ENCODE results near the gene ZP4. TPM values are rescaled to one million over a fixed set of nuclear protein-coding genes. Genes with fewer than 3 reads are reported as not detected.

ZP4 gene
- total RNA-seq, 1 experiment from 2014 or later, result not detected

DNA sequence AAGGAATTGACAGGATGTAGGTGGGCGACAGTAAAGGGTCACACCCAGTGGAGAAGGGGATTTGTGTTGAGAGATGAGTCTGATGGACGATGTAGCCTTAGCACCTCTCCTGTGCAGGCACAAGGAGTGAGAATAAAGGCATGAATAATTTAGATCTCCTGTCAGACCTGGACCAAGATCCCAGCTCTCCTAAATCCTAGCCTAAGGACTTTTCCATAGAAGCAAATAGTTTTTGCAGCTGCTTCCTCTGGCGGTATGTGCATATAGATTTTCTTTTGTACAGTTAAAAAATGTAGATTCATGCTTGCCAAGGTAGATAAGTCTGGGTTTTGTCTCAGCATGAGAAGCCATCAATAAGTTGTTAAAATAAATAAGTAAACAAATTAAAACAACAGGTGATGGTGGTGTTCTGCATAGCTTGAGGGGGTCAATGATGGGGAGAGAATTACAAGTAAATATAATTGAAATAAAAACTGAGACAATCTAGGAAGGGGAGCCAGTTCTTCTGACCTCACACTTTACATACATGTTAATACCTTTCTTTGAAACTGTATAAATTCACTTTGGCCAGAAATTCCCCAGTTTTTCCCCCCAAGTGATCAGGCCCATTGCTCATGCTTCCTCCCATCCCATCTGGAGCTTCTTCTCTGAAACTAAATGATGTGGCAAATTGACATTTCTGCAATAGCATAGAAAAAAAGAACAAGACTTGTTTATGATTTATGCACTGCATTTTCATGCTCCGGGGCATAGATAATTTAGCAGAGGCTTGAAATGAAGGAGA is 12.4 kb upstream of the ZP4 start:
- H3K4me1 ChIP-seq (ENCODE audit: control insufficient read depth in 1 of 2, insufficient read depth in 2 of 2, low read length in 2 of 2), result no peaks in the 10 kb centered on the region
- intact Hi-C loops (cut with micrococcal nuclease), result no loop called here
- no peak overlapping the region for H3K4me2 ChIP-seq (ENCODE audit: low read length)
- CTCF ChIA-PET, result no interaction called here
- H4K20me1 ChIP-seq (ENCODE audit: insufficient read depth), result no peaks in the 10 kb centered on the region
- no peak for DNase-seq (ENCODE audit: low read depth, low spot score)
- H3K9me2 ChIP-seq (ENCODE audit: insufficient read depth), result no peaks in the 10 kb centered on the region
- no peak overlapping the region for H3K27ac ChIP-seq (ENCODE audit: low read depth, low read length)
- H3K4me3 ChIP-seq (replicated peaks in 1 of 2; ENCODE audit: low read depth in 1 of 2, low read length in 2 of 2), result no peak overlapping the region
- no peak for TF ChIP-seq SRF (IDR thresholded peaks at IDR 0.05; ENCODE audit: low read depth)
- TF ChIP-seq ZFX (IDR thresholded peaks at IDR 0.05), result no peak
- TF ChIP-seq, protein P1, sequence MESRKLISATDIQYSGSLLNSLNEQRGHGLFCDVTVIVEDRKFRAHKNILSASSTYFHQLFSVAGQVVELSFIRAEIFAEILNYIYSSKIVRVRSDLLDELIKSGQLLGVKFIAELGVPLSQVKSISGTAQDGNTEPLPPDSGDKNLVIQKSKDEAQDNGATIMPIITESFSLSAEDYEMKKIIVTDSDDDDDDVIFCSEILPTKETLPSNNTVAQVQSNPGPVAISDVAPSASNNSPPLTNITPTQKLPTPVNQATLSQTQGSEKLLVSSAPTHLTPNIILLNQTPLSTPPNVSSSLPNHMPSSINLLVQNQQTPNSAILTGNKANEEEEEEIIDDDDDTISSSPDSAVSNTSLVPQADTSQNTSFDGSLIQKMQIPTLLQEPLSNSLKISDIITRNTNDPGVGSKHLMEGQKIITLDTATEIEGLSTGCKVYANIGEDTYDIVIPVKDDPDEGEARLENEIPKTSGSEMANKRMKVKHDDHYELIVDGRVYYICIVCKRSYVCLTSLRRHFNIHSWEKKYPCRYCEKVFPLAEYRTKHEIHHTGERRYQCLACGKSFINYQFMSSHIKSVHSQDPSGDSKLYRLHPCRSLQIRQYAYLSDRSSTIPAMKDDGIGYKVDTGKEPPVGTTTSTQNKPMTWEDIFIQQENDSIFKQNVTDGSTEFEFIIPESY (IDR thresholded peaks at IDR 0.05; ENCODE audit: extremely low read depth, insufficient replicate concordance, low read length), result no peak
- no peak for TF ChIP-seq SP1 (IDR thresholded peaks at IDR 0.05; ENCODE audit: low read depth)
- TF ChIP-seq CEBPB (IDR thresholded peaks at IDR 0.05; ENCODE audit: low read depth), result no peak
- TF ChIP-seq POLR2AphosphoS5 (IDR thresholded peaks at IDR 0.05; ENCODE audit: low read depth, low read length), result no peak
- no peak for TF ChIP-seq EZH2phosphoT487 (IDR thresholded peaks at IDR 0.05; ENCODE audit: borderline replicate concordance)
- no peak for TF ChIP-seq TCF7L2 (IDR thresholded peaks at IDR 0.05; ENCODE audit: borderline replicate concordance, extremely low read depth, insufficient read depth, insufficient read length)
- TF ChIP-seq ZNF274 (IDR thresholded peaks at IDR 0.05; ENCODE audit: low read depth, low read length), result no peak
- no peak for TF ChIP-seq REST (IDR thresholded peaks at IDR 0.05; ENCODE audit: low read depth)
- TF ChIP-seq JUND (IDR thresholded peaks at IDR 0.05), result no peak
- no peak for TF ChIP-seq YY1 (IDR thresholded peaks at IDR 0.05; ENCODE audit: extremely low read depth, insufficient replicate concordance, low read depth, low read length)
- no peak for TF ChIP-seq POLR2A (IDR thresholded peaks at IDR 0.05; ENCODE audit: borderline replicate concordance, extremely low read depth, insufficient read depth, insufficient read length)
- TF ChIP-seq RAD21 (IDR thresholded peaks at IDR 0.05; ENCODE audit: low read depth), result no peak
- POLR2A ChIA-PET, result no interaction called here
- ATAC-seq, result no peak
- no peaks in the 10 kb centered on the region for H3K36me3 ChIP-seq (ENCODE audit: control insufficient read depth in 1 of 2, insufficient read depth in 2 of 2, low read length in 2 of 2)
- no peaks in the 10 kb centered on the region for H3K79me2 ChIP-seq (ENCODE audit: insufficient read depth, low read length)
- H3K27me3 ChIP-seq (ENCODE audit: insufficient read depth, low read length), result no peaks in the 10 kb centered on the region
- no peak overlapping the region for H3K9ac ChIP-seq (ENCODE audit: low read length)
- H3K9me3 ChIP-seq (ENCODE audit: control insufficient read depth in 1 of 2, insufficient read depth in 1 of 2, low read depth in 1 of 2, low read length in 2 of 2), result peaks cover 0 to 22% of the 10 kb centered on the region in 2 experiments; a peak in 2 of 4 replicates
- BruUV-seq (replicated peaks), result no TSS peak
- H2AFZ ChIP-seq (ENCODE audit: low read depth, low read length, poor library complexity, severe bottlenecking), result no peak overlapping the region
- RAD21 ChIA-PET (ENCODE audit: low non-redundant PET in 1 of 2, low total read pairs in 2 of 2, uncharacterized antibody in 2 of 2, unreplicated experiment in 2 of 2), result no interaction called here

Measured in HCT116 (cell line).